ENCODE measurements around the gene VPS35L.
A peak's percentile ranks its signal among the peaks of the same experiment; 100 is the strongest.

Gene VPS35L

GRCh38 chr16:19694989-19695388 is 139.5 kb downstream of the VPS35L start:
- peak; percentile 6 for DNase-seq (ENCODE audit: low spot score)

GRCh38 chr16:19696328-19696727 is 140.8 kb downstream of the VPS35L start:
- DNase-seq (ENCODE audit: low spot score): peak; percentile 89

- DNase-seq (ENCODE audit: low spot score): no peak
Observed at GRCh38 chr16:19696961-19697360, 141.5 kb downstream of the VPS35L start.

GRCh38 chr16:19697756-19698318 is 142.3 kb downstream of the VPS35L start:
- DNase-seq (ENCODE audit: low spot score): no peak

GRCh38 chr16:19698480-19699465 is 143.3 kb downstream of the VPS35L start:
- DNase-seq (ENCODE audit: low spot score): no peak

- no peak for DNase-seq (ENCODE audit: low spot score)
Observed at GRCh38 chr16:19699472-19699871, 144.0 kb downstream of the VPS35L start.

GRCh38 chr16:19700319-19700781 is 144.8 kb downstream of the VPS35L start:
- no peak for DNase-seq (ENCODE audit: low spot score)

- DNase-seq (ENCODE audit: low spot score): no peak
Observed at GRCh38 chr16:19701091-19701490, 145.6 kb downstream of the VPS35L start.

GRCh38 chr16:19703172-19703889 is 147.8 kb downstream of the VPS35L start:
- no peak for DNase-seq (ENCODE audit: low spot score)

- no peak for DNase-seq (ENCODE audit: low spot score)
Observed at GRCh38 chr16:19704321-19705145, 149.0 kb downstream of the VPS35L start.

- DNase-seq (ENCODE audit: low spot score): no peak
Observed at GRCh38 chr16:19705146-19705501, 149.6 kb downstream of the VPS35L start.

- DNase-seq (ENCODE audit: low spot score): no peak
Observed at GRCh38 chr16:19705843-19706242, 150.3 kb downstream of the VPS35L start.

GRCh38 chr16:19706846-19707245 is 151.3 kb downstream of the VPS35L start:
- no peak for DNase-seq (ENCODE audit: low spot score)

- no peak for DNase-seq (ENCODE audit: low spot score)
Observed at GRCh38 chr16:19707569-19708295, 152.2 kb downstream of the VPS35L start.

GRCh38 chr16:19708296-19709205 is 153.0 kb downstream of the VPS35L start:
- no peak for DNase-seq (ENCODE audit: low spot score)

- DNase-seq (ENCODE audit: low spot score): no peak
Observed at GRCh38 chr16:19709381-19710136, 154.1 kb downstream of the VPS35L start.

- no peak for DNase-seq (ENCODE audit: low spot score)
Observed at GRCh38 chr16:19710191-19710908, 154.8 kb downstream of the VPS35L start.

GRCh38 chr16:19710991-19711545 is 155.6 kb downstream of the VPS35L start:
- no peak for DNase-seq (ENCODE audit: low spot score)

All from CD4-positive, alpha-beta T cell treated with Interleukin-15 for 4 hours (primary cell).